ENCODE data around the gene TES.

DNA sequence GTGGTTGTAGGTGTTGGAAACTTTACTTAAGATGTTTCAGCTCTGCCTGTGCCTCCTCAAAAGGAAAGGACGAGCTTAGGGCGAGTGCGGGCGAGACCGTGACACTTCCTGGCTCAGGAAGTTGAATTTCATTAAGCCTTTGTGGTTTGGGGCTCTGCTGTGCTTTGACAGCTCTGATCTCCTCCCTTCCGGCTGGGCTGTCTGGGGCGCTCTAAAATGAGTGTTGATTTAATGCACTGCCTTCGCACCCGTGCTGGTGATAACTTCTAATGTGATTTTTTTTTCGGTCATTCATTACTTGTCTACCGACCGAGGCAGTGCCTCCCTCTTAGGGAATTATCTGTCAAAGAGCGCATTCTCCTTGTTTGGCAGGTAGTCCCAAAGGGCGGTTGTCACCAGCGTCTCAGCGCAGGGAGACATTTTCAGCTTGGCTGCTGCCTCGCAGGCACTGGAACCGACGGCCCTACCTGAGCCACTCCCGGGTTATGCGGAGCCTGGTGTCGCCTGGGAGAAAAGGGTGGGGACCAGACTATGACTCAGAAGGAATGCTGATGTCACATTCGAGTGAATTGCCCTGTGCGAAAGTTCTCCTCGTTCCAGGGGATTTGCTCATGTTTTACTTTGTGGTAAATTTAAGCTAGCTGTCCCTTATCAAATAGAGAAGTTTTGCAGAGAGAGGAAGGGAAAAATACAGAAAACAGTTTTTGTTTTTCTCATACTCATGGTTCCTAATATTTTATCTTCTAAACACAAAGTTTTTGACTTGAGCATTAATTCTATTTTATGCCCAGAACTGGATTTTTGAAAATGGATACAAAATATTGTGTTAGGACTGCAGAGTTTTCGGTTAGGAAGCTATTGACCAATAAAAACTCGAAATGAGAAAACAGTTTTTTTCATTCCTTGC lies 920 bp downstream of the TES start:
- TF ChIP-seq KDM5A (IDR thresholded peaks at IDR 0.05; ENCODE audit: low read length) (no peak), BRCA1 (IDR thresholded peaks at IDR 0.05; ENCODE audit: low read depth, low read length) (no peak), SUZ12 (IDR thresholded peaks at IDR 0.05; ENCODE audit: low read length) (no peak), SIN3A (conservative IDR thresholded peaks at IDR 0.05 in 1 of 2, IDR thresholded peaks at IDR 0.05 in 1 of 2; ENCODE audit: low read depth in 1 of 2, low read length in 2 of 2) (peak; percentile 10 to 91; a peak in 3 of 4 replicates), SP1 (IDR thresholded peaks at IDR 0.05; ENCODE audit: low read depth, low read length) (no peak), JUND (IDR thresholded peaks at IDR 0.05; ENCODE audit: low read length) (peak; percentile 65; the same call in 1 of the 2 replicates), POLR2A (IDR thresholded peaks at IDR 0.05; ENCODE audit: control extremely low read depth in 1 of 2, low read depth in 2 of 2, low read length in 2 of 2) (peak in 1 of 2 experiments; percentile 52; a peak in 1 of 3 replicates), ASH2L (IDR thresholded peaks at IDR 0.05; ENCODE audit: low read length) (no peak), EP300 (IDR thresholded peaks at IDR 0.05; ENCODE audit: borderline replicate concordance in 1 of 2, low read depth in 2 of 2, low read length in 2 of 2) (no peak)
- TF ChIP-seq, protein P1, sequence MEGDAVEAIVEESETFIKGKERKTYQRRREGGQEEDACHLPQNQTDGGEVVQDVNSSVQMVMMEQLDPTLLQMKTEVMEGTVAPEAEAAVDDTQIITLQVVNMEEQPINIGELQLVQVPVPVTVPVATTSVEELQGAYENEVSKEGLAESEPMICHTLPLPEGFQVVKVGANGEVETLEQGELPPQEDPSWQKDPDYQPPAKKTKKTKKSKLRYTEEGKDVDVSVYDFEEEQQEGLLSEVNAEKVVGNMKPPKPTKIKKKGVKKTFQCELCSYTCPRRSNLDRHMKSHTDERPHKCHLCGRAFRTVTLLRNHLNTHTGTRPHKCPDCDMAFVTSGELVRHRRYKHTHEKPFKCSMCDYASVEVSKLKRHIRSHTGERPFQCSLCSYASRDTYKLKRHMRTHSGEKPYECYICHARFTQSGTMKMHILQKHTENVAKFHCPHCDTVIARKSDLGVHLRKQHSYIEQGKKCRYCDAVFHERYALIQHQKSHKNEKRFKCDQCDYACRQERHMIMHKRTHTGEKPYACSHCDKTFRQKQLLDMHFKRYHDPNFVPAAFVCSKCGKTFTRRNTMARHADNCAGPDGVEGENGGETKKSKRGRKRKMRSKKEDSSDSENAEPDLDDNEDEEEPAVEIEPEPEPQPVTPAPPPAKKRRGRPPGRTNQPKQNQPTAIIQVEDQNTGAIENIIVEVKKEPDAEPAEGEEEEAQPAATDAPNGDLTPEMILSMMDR (IDR thresholded peaks at IDR 0.05; ENCODE audit: control extremely low read depth in 1 of 3, insufficient read depth in 1 of 3, low read depth in 1 of 3, low read length in 3 of 3) = no peak
- TF ChIP-seq, protein P2, sequence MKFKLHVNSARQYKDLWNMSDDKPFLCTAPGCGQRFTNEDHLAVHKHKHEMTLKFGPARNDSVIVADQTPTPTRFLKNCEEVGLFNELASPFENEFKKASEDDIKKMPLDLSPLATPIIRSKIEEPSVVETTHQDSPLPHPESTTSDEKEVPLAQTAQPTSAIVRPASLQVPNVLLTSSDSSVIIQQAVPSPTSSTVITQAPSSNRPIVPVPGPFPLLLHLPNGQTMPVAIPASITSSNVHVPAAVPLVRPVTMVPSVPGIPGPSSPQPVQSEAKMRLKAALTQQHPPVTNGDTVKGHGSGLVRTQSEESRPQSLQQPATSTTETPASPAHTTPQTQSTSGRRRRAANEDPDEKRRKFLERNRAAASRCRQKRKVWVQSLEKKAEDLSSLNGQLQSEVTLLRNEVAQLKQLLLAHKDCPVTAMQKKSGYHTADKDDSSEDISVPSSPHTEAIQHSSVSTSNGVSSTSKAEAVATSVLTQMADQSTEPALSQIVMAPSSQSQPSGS (IDR thresholded peaks at IDR 0.05; ENCODE audit: low read length) = no peak
